Measurements from ENCODE around the gene CCDC12. TPM values are rescaled to one million over a fixed set of nuclear protein-coding genes. Genes with fewer than 3 reads are reported as not detected.
A peak's percentile ranks its signal among the peaks of the same experiment; 100 is the strongest.

Gene CCDC12
- total and polyA plus RNA-seq, 9 of the 15 experiments (the other 6 are each of a cell fraction or from before 2014, with no cell fraction given), result 8.9 to 201 (median 86.9) TPM

- no peak overlapping the region for H3K4me2 ChIP-seq (ENCODE audit: insufficient read depth, low read length)
- WGBS (ENCODE audit: insufficient coverage, low coverage, missing lambda C conversion rate), result 81% methylated on average over 3 of the region's 3 CpGs
- CTCF ChIA-PET (ENCODE audit: low intra/inter-chr PET ratio), result no interaction called here
- no peak overlapping the region for H2AFZ ChIP-seq (ENCODE audit: low read depth, low read length)
- TF ChIP-seq FOXA3 (CRISPR knock-in tag; conservative IDR thresholded peaks at IDR 0.05 in 1 of 2, IDR thresholded peaks at IDR 0.05 in 1 of 2) (no peak), POLR2AphosphoS2 (IDR thresholded peaks at IDR 0.05; ENCODE audit: low read length) (peak; percentile 51; the same call in 1 of the 2 replicates)
- no peaks in the 10 kb centered on the region for H3K9me3 ChIP-seq (replicated peaks; ENCODE audit: control insufficient read depth, insufficient read depth, low read depth, low read length)
- TSS peak; percentile 18 for BruUV-seq (replicated peaks)
- in situ Hi-C loops (cut with MboI), result no loop called here
- DNase-seq (ENCODE audit: extremely low read depth in 1 of 4, low spot score in 3 of 4) (no peak), ATAC-seq (no peak), FAIRE-seq (no peak)
- no peak overlapping the region for H3K27ac ChIP-seq (ENCODE audit: extremely low read depth, low read depth, low read length)
- H4K20me1 ChIP-seq (replicated peaks; ENCODE audit: control insufficient read depth, insufficient read depth, low read length), result no peaks in the 10 kb centered on the region
- H3K4me1 ChIP-seq (replicated peaks in 1 of 2; ENCODE audit: control insufficient read depth in 2 of 2, insufficient read depth in 2 of 2, low read length in 2 of 2), result peaks cover 14 to 26% of the 10 kb centered on the region in 2 experiments
- no peaks in the 10 kb centered on the region for H3K79me2 ChIP-seq (ENCODE audit: control insufficient read depth, insufficient read depth, low read length)
- H3K9me1 ChIP-seq (ENCODE audit: control insufficient read depth, insufficient read depth, low read length), result no peaks in the 10 kb centered on the region
- H3K4me3 ChIP-seq, result no peak overlapping the region
- POLR2A ChIA-PET, result interaction anchor here (0.5 to 0.7 kb wide), 4 partner anchors 17 to 895 kb away, joined by 3 to 4 read pairs (median 3); no protein-coding TSS in a partner anchor
- H3K36me3 ChIP-seq (ENCODE audit: control insufficient read depth, insufficient read depth, low read length), result peaks cover 56% of the 10 kb centered on the region
- H3K27me3 ChIP-seq (ENCODE audit: control insufficient read depth in 2 of 2, insufficient read depth in 2 of 2, low read length in 2 of 2), result no peaks in the 10 kb centered on the region
- intact Hi-C loops (cut with micrococcal nuclease), result loop anchor here (10.0 kb wide), 2 partner anchors 312 to 362 kb away; no protein-coding TSS in a partner anchor
- no peak overlapping the region for H3K9ac ChIP-seq (ENCODE audit: insufficient read depth in 1 of 2, low read depth in 2 of 2, low read length in 2 of 2)
Measured at GRCh38 chr3:47013231-47013630, 36.7 kb upstream of the CCDC12 start.

DNA sequence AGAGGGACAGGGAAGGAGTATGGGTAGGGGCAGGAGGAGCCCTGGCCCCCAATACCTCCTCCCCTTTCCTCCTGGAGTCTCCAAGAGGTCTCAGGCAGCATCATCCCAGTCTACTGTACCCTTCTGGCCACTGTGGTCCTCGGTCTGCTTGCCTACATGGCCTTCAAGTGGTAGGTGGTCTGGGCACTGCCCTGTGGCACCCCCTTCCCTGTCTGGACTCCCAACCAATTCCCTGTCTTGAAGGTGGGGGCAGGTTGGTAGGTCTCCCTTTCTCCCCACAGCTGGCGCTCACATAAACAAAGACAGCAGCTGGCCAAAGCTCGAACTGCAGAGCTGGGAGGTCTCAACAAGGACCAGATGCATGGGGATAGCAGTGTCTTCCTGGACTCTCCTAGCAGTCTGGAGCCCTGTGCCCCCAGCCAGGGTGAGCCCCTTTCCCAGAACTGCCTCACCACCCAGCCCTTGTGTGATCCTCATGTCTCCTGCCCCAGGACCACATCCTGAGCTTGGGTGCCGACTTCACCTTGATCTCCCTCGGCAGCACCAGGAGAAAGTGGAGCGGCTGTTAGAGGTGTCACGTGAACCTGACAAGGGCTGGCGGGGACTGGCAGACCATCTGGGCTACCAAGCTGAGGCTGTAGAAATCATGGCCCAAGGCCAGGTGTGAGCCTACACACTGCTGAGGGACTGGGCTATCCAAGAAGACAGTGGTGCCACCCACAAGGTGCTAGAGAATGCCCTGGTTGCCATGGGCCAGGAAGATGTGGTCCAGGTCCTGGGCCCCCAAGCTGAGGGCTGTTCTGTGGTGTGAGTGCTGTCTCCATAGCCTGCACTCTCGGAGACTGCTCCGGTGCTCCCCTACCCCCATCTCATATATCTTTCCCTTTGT lies 36.0 kb upstream of the CCDC12 start:
- Histone ChIP-seq H3K27me3 (ENCODE audit: control insufficient read depth in 2 of 2, insufficient read depth in 2 of 2, low read length in 2 of 2) (no peaks in the 10 kb centered on the region), H3K79me2 (ENCODE audit: control insufficient read depth, insufficient read depth, low read length) (no peaks in the 10 kb centered on the region), H2AFZ (ENCODE audit: low read depth, low read length) (no peak overlapping the region), H3K36me3 (ENCODE audit: control insufficient read depth, insufficient read depth, low read length) (peaks cover 56% of the 10 kb centered on the region), H3K9me1 (ENCODE audit: control insufficient read depth, insufficient read depth, low read length) (no peaks in the 10 kb centered on the region), H4K20me1 (replicated peaks; ENCODE audit: control insufficient read depth, insufficient read depth, low read length) (no peaks in the 10 kb centered on the region), H3K4me1 (replicated peaks in 1 of 2; ENCODE audit: control insufficient read depth in 2 of 2, insufficient read depth in 2 of 2, low read length in 2 of 2) (peaks cover 14 to 19% of the 10 kb centered on the region in 2 experiments), H3K9me3 (replicated peaks; ENCODE audit: control insufficient read depth, insufficient read depth, low read depth, low read length) (no peaks in the 10 kb centered on the region), H3K4me2 (ENCODE audit: insufficient read depth, low read length) (no peak overlapping the region), H3K9ac (ENCODE audit: insufficient read depth in 1 of 2, low read depth in 2 of 2, low read length in 2 of 2) (peak overlapping the region in 1 of 2 experiments; percentile 3; a peak in 1 of 4 replicates), H3K27ac (ENCODE audit: extremely low read depth, low read depth, low read length) (no peak overlapping the region), H3K4me3 (no peak overlapping the region)
- ChIA-PET CTCF (ENCODE audit: low intra/inter-chr PET ratio) (no interaction called here), POLR2A (interaction anchor here (0.6 to 1.6 kb wide), 6 partner anchors 9 to 269 kb away, joined by 3 to 4 read pairs (median 3); no protein-coding TSS in a partner anchor)
- intact Hi-C loops (cut with micrococcal nuclease) (loop anchor here (10.0 kb wide), 2 partner anchors 312 to 362 kb away; no protein-coding TSS in a partner anchor), in situ Hi-C loops (cut with MboI) (no loop called here)
- ATAC-seq (no peak), DNase-seq (ENCODE audit: extremely low read depth in 1 of 4, low spot score in 3 of 4) (no peak), FAIRE-seq (no peak)
- TF ChIP-seq PRPF4 (IDR thresholded peaks at IDR 0.05; ENCODE audit: insufficient read depth, low read depth, low read length, poor library complexity, severe bottlenecking), result no peak
- TF ChIP-seq POLR2AphosphoS2 (IDR thresholded peaks at IDR 0.05; ENCODE audit: low read length), result 0 out of 2 replicates have a peak, but pooled peaks have one; percentile 12
- no peak for TF ChIP-seq XRCC4 (IDR thresholded peaks at IDR 0.05; ENCODE audit: extremely low read depth, insufficient read depth, insufficient read length)
- peak; percentile 65 for TF ChIP-seq POLR2G (IDR thresholded peaks at IDR 0.05; ENCODE audit: low read depth, low read length)
- no TSS peak for BruUV-seq (replicated peaks)
- WGBS (ENCODE audit: insufficient coverage, low coverage, missing lambda C conversion rate), result 79% methylated on average over 10 of the region's 10 CpGs
